Glutamatergic neuron (in vitro differentiated cells): ENCODE results near the gene PLVAP. TPM values are rescaled to one million over a fixed set of nuclear protein-coding genes. Genes with fewer than 3 reads are reported as not detected.
A peak's percentile ranks its signal among the peaks of the same experiment; 100 is the strongest.

Experiments
- DNase-seq: peaks from one replicate; pipeline ENCODE4 v3.0.0; 2022
- H3K27ac Mint-ChIP-seq: one replicate; pipeline ENCODE4 v1.8.0; 2020; ENCODE audit warnings: mild to moderate bottlenecking, mixed read lengths, inconsistent platforms; ENCODE audit not compliant: unreplicated experiment
- H3K27me3 Mint-ChIP-seq: one replicate; pipeline ENCODE4 v1.8.0; 2020; ENCODE audit warnings: mild to moderate bottlenecking, moderate library complexity, mixed read lengths, inconsistent platforms; ENCODE audit not compliant: unreplicated experiment
- H3K36me3 Mint-ChIP-seq: one replicate; pipeline ENCODE4 v1.8.0; 2020; ENCODE audit warnings: mild to moderate bottlenecking, mixed read lengths, inconsistent platforms; ENCODE audit not compliant: unreplicated experiment
- H3K4me1 Mint-ChIP-seq: one replicate; pipeline ENCODE4 v1.8.0; 2020; ENCODE audit warnings: mild to moderate bottlenecking, low read depth, mixed read lengths, inconsistent platforms; ENCODE audit not compliant: unreplicated experiment
- H3K4me3 Mint-ChIP-seq: one replicate; pipeline ENCODE4 v1.8.0; 2020; ENCODE audit warnings: mild to moderate bottlenecking, mixed read lengths, inconsistent platforms; ENCODE audit not compliant: unreplicated experiment
- H3K9me3 Mint-ChIP-seq: one replicate; pipeline ENCODE4 v1.8.0; 2020; ENCODE audit warnings: mild to moderate bottlenecking, moderate library complexity, mixed read lengths, inconsistent platforms; ENCODE audit not compliant: unreplicated experiment
- CTCF ChIP-seq: fragments of 200-600 bp; sonication (generic); IDR thresholded peaks from one replicate; pipeline ENCODE4 v1.5.0; 2021; ENCODE audit not compliant: partially characterized antibody, unreplicated experiment
- total RNA-seq: library from RNA; stranded (reverse); fragmentation: NEBNext Ultra II Directional; extraction: Animal tissue kit (Norgen Biotek cat#: 25700); gene quantifications from one replicate; pipeline ENCODE4 v1.2.1, GENCODE V29; 2021; ENCODE audit not compliant: unreplicated experiment

PLVAP gene
- total RNA-seq, 1 donor from 2014 or later, result not detected

- no peak for DNase-seq
- Mint-ChIP-seq H3K27ac (no peak overlapping the region), H3K4me1 (no peaks in the 10 kb centered on the region), H3K36me3 (no peaks in the 10 kb centered on the region), H3K4me3 (no peak overlapping the region), H3K9me3 (no peaks in the 10 kb centered on the region), H3K27me3 (peaks cover 4% of the 10 kb centered on the region)
- TF ChIP-seq CTCF, result no peak
Observed at GRCh38 chr19:17401628-17402027, 24.5 kb upstream of the PLVAP start.

DNA sequence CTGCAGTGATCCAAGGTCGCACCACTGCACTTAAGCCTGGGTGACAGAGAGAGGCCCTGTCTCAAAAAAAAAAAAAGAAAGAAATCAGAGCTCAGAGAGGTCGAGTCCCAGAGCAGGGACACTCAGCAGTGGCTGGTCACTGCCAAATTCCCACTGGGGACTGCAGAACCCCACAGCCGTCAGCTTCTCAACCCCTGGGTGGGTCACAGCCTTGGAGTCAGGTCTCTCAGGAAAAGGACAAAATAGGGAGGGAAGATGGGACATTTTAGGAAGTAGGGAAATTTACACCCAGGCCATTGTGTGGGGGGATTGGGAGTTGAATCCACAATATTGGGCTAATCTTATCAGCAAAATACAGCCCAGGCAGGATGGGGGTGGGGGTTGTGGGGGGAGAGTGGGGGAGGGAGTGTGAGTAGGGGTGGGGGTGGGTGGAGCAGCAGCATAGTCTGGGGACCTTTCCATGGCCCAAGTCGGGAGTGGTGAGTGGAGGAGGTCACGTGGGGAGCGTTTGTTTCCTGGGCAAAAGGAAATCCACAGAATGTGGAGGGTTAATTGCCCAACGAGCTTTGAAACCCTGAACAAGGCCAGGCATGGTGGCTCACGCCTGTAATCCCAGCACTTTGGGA is 21.9 kb upstream of the PLVAP start:
- Mint-ChIP-seq H3K9me3 (no peaks in the 10 kb centered on the region), H3K36me3 (no peaks in the 10 kb centered on the region), H3K4me1 (no peaks in the 10 kb centered on the region), H3K4me3 (no peak overlapping the region), H3K27me3 (peaks cover 2% of the 10 kb centered on the region), H3K27ac (no peak overlapping the region)
- TF ChIP-seq CTCF, result no peak
- DNase-seq, result no peak

GRCh38 chr19:17394891-17395415 is 17.8 kb upstream of the PLVAP start:
- H3K36me3 Mint-ChIP-seq, result no peaks in the 10 kb centered on the region
- peaks cover 5% of the 10 kb centered on the region for H3K4me1 Mint-ChIP-seq
- no peak overlapping the region for H3K4me3 Mint-ChIP-seq
- H3K27me3 Mint-ChIP-seq, result peaks cover 5% of the 10 kb centered on the region
- peaks cover 5% of the 10 kb centered on the region for H3K9me3 Mint-ChIP-seq
- peak; percentile 77 for DNase-seq
- H3K27ac Mint-ChIP-seq, result no peak overlapping the region
- TF ChIP-seq CTCF, result peak; percentile 75

- TF ChIP-seq CTCF, result no peak
- Mint-ChIP-seq H3K4me1 (peaks cover 5% of the 10 kb centered on the region), H3K27ac (no peak within 1 kb of the TSS), H3K4me3 (no peak within 1 kb of the TSS), H3K9me3 (peaks cover 5% of the 10 kb centered on the region), H3K36me3 (no peaks in the 10 kb centered on the region), H3K27me3 (peaks cover 5% of the 10 kb centered on the region)
- DNase-seq, result no peak
Observed at GRCh38 chr19:17393914-17394313, 16.8 kb upstream of the PLVAP start, which contains the start of gene CCDC194. TSS of gene CCDC194 (minus strand) at chr19:17394196. CDS start at chr19:17394158, 38 bp downstream.

GRCh38 chr19:17393002-17393401 is 15.9 kb upstream of the PLVAP start:
- DNase-seq, result no peak
- TF ChIP-seq CTCF, result no peak
- Mint-ChIP-seq H3K4me1 (peaks cover 5% of the 10 kb centered on the region), H3K27me3 (peaks cover 5% of the 10 kb centered on the region), H3K27ac (no peak overlapping the region), H3K9me3 (peaks cover 5% of the 10 kb centered on the region), H3K36me3 (no peaks in the 10 kb centered on the region), H3K4me3 (no peak overlapping the region)
